Esophagus mucosa (tissue), 1 donor: ENCODE data around the gene SASH1. TPM values are rescaled to one million over a fixed set of nuclear protein-coding genes. Genes with fewer than 3 reads are reported as not detected.
"Not testable (repeated sequence)": the region's sequence is repeated elsewhere in the genome, so short reads cannot be mapped to it uniquely, and the experiment has no call there.

Source experiments
- ATAC-seq: fragments of 200-7000 bp; cut with Tn5 transposase; one replicate; pipeline ENCODE4 v1.9.1; 2020
- total RNA-seq: library from RNA; stranded (reverse); gene quantifications from one replicate; pipeline ENCODE4 v1.2.4, GENCODE V29; 2023
- donor health status: DM: yes; HTN: yes; CAD: no.

SASH1 gene
- total RNA-seq, 1 donor from 2014 or later, result 65.2 TPM

DNA sequence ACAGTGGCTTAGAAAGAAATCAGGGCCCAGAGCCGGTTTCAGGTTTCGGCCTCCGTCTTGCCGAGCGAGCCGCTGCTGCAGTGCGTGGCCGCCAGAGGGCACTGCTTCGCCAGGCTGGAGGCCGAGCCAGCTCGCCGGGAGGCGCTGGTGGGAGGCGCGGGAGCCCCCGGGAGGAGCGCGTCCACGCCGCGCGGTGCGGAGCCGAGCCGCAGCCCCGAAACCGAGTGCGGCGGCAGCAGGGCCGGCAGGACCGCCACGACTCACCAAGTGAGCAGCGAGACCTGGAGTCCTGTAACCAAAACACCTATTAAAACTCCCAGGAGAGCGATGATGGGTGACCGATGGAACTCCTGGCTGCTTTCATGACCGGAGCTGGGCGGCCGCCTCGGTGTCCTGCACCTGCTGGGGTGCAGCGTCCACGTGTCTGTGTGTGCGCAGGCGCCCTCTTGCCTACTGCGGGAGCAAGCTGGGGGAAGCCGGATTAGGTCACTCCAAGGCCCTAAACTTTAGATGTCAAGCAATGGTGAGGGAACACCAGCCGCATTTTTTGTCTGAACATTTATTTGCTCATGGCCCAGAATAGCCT, 217.3 kb downstream of the SASH1 start:
- ATAC-seq, result peak; percentile 80

DNA sequence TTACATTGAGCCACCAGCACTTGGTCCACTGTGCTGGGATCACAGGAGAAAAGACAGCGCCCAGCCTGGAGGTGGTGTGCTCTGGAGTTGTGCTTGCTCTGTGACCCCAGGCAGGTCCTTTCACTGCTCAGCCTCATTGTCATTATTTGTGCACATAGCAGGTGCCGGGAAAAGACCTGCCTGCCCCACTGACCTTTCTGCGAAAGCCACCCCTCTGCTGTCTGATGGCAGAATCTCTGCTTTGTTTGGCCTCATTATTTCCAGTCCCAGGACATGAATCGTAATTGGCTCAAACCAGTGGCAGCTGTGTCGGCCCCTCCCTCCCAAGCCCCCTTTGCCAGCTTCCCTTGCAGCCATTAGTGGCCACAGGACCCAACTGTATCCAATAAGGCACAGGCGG, 219.0 kb downstream of the SASH1 start:
- ATAC-seq, result no peak

DNA sequence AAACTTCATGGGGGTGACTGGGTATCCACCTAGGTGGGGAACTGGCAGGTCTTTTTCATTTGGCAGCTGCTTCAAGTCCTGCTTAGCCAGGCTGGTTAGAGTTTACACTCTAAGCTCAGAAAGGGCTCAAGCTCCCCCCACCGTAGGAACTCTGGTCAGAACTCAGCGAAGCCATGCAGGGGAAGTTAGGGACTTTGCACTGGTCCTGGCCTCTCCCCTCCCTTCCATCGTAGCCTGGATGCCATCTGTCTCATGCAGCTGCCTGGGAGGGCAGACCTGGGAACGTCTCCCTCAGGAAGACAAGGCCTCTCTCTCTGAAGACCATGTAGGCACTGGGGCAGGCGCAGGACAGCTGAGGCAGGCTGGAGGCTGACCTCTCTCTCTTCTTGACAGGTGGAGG, 220.4 kb downstream of the SASH1 start:
- ATAC-seq, result no peak

DNA sequence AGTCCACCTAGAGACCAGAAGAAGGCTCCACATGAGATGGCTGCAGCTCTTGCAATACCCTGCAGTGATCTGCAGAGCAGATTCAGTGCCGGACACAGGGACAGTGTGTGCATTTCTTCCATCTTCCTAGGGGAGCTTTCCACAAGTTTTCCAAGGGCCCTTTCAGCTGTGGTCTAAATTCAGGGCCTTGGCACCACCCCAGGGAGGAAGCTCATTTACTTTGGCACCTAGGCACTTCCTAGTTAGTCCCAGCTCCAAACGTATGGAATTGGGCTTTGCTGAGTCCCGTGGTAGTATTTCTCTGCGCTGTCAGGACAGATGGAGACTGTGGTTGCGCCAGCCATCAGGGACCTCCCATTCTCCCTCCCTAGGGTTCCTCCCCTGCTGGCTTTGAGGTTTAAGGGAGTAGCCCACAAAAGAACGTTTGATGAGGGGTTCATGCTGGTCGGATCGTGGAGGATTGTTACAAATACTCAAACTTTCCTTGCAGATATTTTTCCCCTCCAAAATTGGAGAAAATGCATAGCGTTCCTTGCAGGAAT, 221.9 kb downstream of the SASH1 start:
- no peak for ATAC-seq

DNA sequence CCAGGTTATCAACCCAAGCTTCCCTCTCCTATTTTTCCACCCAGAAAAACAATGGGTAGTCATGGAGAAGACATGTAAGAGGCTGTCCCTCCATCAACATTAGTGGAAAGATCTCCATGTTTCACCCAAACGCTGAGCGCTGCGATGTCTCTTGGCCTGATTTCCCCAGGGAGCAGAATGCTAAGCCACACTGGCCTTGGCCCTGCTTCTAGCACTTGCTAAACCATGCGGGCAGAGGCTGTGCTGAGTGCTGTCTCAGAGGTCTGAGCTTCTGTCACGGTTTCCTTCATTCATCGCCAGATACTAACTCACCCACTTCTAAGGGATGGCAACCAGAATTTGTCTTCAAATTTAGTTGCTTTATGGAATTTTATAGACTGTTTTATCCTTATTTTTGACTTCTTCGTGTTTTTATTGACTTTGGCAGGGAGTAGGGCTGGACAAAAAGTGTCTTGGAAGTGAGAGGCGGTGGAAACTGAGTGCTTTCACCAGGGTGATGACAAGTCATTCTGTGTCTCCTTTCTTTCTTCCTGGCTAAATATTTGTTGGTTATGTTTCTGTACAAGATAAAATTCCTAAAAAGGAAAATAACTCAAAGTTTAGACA, 222.8 kb downstream of the SASH1 start:
- no peak for ATAC-seq

DNA sequence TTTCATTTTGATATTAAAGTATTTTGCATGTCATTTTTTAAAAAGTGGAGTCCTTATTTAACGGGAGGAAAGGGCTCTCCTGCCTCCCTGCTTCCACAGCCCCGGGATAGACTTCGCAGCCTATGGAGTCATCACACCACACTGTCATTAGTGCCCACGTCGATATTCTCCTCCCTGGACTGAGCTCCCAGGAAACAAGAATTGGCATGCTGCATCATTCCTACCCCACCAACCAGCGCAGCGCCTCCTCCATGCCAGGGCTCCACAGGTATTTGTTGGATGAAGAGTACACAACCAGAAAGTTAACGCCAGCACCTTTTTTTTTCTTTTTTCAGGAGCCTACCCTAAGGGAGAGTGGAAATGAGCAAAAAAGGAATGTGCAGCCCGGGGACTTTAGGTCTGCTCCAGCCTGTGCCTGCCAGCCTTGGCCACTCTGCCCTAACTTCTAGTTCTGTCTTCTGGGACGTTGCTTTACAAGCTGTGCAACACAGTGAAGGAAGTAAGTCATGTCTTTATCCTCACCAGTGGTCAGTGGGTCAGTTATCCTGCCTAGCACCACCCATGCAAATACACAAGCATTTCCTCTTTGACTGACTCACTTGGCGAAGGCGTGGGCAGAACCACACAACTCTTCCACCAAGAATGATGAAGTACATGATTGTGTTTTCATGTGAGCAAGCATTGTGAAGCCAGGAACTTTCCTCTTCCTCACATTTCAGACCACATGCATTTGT, 223.5 kb downstream of the SASH1 start:
- ATAC-seq, result peak; percentile 87

DNA sequence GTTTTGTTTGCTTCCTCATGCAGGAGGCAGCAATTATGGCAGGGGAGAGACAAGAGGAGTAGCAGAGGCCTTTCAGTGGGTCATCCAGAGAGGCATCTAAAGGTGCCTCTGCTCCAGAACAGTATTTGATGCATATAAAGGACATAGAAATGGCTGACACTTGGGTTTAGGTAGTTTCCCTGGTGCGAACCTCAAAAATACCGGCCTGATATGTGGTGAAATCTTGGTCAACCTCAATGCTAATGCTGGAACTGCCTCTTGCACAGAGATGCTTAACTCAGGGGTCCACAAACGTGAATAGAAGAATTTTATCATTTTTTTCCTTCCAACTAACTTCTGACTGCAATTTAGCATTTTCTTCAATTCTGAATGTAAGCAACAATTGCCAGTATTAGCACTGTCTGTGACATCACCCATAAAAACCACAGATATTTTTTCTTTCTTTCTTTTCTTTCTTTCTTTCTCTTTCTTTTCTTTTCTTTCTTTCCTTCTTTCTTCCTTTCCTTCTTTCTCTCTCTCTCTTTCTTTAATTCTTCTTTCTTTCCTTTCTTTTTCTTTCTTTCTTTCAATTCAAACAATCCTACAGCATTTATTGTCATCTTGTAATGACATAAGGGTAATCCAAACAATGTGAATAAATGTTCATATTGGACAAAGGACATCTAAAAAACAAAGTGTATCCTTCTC, 224.2 kb downstream of the SASH1 start:
- no peak for ATAC-seq

DNA sequence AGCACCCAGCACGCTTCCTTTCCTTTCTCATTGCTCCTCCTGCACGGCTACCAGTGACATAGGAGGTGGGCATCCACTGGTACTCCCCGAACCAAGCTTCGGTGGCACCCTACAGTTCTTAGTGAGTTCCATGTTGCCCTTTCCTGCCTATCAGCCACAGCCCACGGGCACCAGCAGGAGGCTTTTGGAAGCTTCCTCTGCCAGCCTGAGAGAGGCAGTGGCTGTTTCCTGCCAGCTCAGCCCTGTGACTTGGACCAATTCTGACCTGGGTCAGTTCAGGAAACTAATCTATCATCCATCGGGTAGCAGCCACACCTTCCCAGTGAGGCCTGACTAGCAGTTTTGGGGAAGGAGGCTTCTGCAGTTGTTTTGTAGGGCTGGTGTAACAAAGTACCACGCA, 227.8 kb downstream of the SASH1 start:
- peak; percentile 45 for ATAC-seq

DNA sequence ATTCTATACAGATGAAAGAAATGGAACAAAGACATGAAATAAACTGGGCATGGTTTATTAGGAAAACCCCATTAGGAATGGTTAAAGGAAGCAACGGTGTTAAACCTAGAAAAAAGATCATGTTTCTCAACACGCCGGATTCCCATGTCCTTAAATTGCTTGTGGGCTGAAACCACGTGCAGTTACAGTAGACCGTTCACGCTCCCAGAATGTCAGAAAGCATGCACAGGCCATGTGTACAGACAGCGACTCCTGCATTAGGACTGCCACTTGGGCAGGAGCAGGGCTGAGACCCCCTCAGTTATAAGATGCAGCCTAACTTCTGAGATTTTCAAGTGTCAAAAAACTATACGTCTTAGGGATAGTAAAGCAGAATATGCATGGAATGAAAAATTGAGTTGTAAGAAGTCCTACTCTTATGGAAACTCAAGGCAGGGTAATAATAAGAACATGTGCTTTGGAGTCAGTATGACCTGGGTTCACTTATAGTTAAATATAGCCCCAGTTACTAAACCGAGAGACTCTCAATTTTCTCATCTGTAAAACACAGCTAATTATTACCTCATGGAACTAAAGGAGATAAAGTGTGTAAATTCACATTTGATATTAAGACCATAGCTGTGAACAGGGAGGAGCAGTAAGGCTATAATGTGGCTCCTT, 230.2 kb downstream of the SASH1 start:
- no peak for ATAC-seq

DNA sequence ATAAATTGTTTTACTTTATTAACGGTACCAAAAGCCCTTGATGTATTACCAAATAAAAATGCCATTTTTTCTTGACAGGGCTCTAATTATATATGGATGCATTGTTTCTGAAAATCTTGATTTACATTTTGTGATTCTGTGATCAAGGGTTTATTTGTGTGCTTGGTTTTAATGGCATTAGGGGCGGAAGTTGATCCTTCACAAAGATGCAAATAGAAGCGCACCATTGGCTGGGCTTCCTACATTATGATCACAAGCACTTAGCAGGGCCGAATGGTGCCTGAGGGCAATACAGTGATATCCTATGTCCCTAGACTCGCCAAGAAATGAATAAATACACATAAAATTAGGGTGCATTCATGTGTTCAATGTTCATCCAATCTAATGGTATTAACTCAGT, 231.3 kb downstream of the SASH1 start:
- no peak for ATAC-seq

DNA sequence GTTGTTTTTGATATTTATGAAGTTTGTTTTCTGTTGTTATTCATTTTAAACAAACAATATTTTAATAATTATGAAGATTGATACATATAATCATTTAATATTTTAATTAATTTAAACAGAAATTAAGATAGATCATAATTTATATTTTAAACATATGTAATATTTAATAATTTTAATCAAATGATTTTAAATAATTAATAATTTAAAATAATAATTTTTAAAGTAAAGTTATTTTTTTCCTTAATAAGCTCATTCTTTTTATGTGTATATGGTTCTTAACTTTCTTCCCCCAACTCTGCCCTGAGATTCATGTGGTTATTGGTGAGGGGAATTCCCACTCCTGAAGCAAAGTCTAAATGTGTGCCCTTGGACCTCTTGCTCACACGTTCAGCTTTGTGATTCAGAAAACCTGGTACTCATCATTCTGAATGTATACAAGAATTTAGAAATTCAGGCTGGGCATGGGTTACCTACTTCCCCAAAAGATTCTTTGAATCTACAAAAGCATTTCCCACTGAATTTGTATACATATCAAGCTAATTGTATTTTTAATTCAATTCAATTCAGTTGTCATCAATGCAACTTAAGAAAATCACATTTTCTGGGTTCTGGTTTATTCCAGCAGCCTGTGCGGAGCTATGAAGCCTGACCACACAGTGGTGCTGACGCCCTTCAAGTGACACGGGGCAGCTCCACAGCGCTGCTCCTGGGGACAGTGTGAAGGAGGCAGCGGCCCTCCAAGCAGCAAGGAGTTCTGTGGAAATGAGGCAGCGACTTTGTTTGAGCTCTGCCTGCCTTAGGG, 235.2 kb downstream of the SASH1 start:
- ATAC-seq, result peak; percentile 98

DNA sequence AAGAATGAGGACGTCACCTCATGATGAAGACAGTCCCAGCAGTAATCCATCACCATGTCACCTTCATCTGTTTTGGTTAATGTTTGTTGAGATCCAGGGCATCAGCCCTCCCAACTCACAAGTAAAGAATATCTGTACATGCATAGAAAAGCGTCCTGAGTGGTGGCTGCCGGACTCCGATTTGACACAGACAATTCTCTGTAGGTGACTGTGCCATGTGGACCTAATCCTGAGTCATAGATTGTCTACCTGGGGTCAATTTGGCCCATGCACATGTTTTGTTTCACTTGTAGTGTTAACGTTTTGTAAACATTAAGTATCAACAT, 235.8 kb downstream of the SASH1 start:
- ATAC-seq, result no peak

DNA sequence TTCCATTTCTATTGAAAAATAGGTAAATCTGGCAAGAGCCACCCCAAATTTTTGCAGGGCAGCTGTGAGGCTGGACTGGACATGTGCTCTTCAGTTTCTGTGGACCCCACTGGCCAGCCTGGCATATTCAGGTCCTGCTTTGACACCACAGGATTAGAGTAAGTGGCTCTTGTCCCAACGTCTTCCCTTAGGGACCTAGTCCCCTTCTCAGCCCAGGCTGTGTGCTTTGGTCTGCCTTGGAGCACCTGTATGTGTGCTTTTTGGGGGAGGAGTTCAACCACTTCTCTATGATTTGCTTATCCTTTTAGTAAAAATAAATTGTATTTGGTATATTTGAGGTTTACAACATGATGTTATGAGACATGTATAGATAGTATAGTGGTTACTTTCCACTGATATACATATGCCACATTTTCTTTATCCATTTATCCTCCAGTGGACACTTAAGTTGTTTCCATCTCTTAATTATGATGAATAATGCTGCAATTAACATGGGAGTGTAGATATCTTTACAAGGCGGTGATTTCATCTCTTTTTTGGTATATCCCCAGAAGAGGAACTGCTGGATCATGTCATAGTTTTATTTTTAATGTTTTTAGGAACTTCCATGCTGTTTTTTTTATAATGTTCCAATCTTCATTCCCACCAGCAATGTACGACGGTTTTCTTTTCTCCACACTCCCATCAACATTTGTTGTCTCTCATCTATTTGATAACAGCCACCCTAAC, 236.4 kb downstream of the SASH1 start:
- no peak for ATAC-seq

DNA sequence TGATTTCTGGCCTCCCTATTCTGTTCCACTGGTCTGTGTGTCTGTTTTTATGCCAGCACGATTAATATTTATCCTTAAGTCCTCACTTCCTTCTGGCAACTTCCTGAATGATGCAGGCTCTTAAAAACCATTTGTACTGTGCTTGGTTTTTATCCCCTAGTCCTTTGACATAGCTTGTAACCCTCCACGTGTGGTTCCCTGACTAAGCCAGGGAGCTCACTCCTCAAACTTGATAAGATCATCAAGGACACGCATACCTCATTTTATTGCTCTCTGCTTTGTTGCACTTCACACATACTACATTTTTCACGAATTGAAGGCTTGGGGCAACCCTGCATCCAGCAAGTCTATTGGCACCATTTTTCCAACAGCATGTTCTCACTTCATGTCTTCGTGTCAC, 237.8 kb downstream of the SASH1 start:
- ATAC-seq, result no peak

DNA sequence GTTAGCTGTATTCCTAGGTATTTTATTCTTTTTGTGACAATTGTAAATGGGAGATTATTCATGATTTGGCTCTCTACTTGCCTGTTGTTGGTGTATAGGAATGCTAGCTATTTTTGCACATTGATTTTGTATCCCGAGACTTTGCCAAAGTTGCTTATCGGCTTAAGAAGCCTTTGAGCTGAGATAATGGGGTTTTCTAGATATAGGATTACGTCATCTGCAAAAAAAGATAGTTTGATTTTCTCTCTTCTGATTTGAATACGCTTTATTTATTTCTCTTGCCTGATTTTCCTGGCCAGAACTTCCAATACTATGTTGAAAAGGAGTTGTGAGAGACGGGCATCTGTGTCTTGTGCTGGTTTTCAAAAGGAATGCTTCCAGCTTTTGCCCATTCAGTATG, 241.0 kb downstream of the SASH1 start:
- ATAC-seq, result no peak

DNA sequence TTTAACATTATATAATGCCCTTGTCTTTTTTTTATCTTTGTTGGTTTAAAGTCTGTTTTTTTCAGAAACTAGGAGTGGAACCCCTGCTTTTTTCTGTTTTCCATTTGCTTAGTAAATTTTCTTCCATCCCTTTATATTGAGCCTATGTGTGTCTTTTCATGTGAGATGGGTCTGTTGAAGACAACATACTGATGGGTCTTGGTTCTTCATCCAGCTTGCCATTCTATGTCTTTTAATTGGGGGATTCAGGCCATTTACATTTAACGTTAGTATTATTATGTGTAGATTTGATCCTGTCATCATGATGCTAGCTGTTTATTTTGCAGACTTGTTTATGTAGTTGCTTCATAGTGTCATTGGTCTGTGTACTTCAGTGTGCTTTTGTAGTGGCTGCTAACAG, 243.0 kb downstream of the SASH1 start:
- ATAC-seq, result not testable (repeated sequence)

DNA sequence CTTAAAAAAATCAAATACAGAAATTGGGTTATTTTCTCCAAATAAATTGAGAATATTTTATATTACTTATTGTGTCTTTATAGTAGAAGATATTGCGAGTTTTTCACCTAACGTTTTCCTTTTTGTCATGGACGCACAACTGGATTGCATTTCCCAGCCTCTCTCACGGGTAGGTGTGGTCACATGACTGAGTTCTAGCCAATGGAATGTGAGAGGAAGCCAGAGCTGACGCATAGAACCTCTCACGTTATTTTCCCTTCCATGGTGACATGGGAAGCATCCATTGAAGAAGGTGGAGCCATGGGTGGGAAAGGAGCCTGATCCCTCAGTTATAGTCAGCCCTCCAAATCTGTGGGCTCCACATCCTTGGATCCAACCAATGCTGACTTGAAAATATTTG, 248.2 kb downstream of the SASH1 start:
- ATAC-seq, result no peak

DNA sequence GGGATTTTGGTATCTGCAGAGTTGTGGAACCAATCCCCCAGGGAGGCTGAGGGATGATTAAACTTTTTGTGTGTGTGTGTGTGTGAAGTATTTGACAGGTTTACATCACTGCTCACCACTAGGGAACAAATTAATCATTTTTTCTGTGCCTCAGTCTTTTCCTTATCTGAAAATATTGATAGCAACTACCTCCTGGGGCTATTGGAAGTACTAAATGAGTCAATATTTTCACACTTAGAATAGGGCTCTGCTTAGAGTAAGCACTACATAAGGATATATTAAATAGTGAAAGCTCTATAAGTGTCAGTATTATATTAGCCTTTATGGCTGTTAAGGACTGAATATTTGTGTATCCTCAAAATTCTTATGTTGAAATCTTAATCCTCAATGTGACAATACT, 249.0 kb downstream of the SASH1 start:
- no peak for ATAC-seq

DNA sequence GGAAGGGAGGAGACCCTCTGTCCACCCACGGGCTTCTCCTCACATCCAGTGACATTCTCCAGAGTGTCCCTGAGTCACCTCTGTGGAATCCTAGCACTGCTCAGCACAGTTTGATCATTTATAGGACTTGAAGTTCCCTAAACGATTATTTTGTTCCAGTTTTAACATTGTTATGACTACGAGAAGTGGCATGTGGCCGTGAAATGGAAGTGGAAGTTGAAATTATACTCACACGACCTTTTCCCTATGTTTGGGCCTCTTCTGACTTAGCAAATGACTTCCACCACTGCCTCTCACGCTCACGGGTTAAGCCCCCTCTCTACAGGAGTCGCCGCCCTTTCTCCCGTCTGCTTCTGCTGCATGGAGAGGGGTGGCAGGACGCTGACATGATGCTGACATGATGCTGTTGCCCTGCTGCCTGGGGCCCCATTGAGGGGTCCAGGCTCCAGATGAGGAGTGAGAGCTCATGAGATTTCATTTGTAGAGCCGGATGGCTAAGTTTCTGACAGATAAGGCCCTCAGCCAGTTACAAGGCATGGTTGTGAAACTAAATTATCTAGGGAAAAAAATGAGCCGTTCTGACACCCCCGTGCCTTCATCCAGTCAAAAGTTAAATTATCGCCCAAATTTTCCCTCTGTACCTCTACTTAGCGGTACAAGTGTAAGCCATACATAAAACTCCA, 250.6 kb downstream of the SASH1 start:
- no peak for ATAC-seq

DNA sequence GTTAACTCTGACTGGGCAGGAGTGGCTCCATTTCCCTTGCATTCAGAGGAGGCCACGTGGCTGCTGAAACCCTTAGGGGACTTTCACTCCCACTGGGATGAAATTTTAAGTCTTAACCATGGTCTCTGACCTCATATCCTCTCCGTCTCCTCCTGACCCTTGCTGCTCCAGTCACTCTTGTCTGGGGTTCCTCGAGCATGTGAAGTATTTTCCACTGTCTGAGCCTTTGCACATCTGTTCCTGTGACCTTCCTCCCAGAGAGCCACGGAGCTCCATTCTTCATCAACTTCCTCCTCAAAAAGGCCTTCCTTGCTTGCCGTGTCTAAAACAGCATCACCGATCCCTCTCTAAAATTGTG, 251.2 kb downstream of the SASH1 start:
- no peak for ATAC-seq

DNA sequence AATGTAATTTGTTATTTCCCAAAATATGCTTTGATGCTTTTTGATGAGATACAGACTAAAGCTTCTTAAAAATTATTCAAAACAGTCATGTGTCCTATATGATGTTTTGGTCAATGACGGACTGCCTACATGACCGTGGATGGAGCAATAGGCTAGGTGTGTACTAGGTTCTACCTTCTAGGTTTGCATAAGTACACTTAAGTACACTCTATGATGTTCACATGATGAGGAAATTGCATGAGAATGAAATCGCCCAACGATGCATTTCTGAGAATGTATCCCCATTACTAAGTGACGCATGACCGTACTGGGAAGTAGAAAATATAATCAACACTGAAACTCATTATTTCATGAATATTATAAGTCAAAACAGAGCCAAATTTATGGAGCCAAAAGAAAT, 252.9 kb downstream of the SASH1 start:
- ATAC-seq, result no peak
